ENCODE data around the gene CCDC121.

GRCh38 chr2:27584597-27584996 lies 44.2 kb downstream of the CCDC121 start:
- TF ChIP-seq CTCF (IDR thresholded peaks at IDR 0.05) (no peak), EZH2 (IDR thresholded peaks at IDR 0.05) (no peak), EZH2phosphoT487 (IDR thresholded peaks at IDR 0.05) (no peak)
